ENCODE measurements around the gene HNF4A.
A peak's percentile ranks its signal among the peaks of the same experiment; 100 is the strongest.
"Not testable (repeated sequence)": the region's sequence is repeated elsewhere in the genome, so short reads cannot be mapped to it uniquely, and the experiment has no call there.

Gene HNF4A

DNA sequence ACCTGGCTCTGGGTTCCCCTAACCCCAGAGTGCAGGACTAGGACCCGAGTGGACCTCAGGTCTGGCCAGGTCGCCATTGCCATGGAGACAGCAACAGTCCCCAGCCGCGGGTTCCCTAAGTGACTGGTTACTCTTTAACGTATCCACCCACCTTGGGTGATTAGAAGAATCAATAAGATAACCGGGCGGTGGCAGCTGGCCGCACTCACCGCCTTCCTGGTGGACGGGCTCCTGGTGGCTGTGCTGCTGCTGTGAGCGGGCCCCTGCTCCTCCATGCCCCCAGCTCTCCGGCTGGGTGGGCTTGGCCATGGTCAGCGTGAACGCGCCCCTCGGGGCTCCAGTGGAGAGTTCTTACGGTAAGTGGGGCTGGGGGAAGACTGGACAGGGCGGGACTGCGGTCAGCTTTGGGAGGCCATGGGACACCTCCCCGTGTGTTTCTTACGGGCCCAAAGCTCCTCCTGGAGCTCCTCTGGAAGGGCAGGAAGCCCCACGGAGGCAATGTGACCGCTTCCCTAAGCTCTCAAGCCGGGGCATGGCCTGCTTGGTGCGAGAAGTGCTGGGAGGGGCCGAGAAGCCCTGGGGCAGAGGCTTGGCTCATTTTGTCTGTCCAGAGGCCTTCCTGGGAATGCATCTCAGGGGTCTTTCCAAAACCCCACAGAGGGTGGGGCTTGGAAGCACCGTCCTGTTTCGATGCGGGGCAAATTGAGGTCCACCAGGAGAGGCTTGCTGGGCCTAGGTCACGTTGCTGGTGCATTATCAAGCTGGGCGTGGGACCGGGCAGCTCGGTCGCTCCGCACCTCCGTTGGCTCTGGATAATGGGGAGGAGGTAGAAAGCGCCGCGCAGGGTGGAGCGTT lies at the start of gene HNF4A:
HNF4A (plus strand) TSS at position 202 of the 855 bp plus-strand sequence; CDS start at position 308, 106 bp downstream.
- DNase-seq (ENCODE audit: low spot score): no peak

DNA sequence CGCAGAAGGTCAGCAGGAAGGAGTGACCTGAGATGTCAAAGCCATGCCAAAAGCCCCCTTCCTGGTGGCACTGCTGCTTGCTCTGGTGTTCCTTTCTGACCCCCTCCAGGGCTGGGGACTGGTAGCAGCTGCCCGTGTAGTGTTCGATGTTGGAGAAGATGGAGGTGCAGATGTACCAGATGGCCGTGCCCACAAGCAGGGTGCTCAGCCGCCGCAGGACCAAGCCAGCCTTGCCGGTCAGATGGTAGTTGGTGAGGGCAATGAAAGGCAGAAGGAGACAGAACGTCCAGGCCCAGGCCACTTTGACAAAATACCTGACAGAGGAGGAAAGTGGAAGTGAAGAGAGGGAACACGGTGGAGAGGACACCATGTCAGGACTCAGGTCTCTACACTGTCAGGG lies 48.6 kb upstream of the HNF4A start:
- DNase-seq (ENCODE audit: low spot score): no peak

DNA sequence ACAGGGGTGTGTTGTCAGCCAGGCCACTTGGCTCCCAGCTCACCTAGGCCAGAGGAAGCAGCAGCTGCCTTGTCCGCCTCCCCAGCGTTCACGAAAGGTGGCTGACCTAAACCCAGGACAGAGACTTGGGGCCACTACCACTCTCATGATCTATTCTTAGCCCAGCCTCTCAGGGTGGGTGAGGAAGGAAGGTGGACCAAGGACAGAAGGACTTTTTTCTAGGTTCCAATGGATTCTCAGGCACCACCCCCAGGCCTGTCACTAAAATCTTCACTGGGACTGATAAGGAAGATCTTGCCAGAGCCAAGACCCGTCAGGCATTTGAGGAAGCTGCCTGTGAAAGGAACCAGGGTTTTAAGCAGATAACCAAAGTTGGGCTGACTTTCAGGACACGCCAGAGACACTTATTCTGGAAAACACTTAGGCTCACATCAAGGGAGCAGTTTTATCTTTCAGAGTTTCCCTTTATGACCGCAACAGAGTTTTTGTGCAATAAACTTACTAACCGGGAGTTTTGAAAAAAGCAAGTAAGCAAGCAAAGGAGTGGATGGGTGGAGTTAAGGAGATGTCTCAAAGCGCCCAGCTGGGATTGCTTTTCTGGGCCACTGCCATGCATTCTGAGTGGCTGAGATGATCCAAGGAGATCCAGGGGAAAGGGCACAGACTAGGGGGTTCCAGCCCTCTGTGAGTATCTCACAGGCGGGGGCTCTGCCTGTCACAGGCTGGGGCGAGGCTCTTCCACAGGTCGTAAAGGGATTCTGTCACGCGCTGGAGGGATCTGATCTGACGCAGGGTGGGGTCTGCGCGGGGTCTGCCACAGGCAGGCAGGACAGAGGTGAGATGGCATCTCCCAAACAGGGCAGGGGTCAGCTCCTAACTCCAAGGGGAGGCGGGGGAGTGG lies 45.5 kb upstream of the HNF4A start:
- no peak for DNase-seq (ENCODE audit: low spot score)

DNA sequence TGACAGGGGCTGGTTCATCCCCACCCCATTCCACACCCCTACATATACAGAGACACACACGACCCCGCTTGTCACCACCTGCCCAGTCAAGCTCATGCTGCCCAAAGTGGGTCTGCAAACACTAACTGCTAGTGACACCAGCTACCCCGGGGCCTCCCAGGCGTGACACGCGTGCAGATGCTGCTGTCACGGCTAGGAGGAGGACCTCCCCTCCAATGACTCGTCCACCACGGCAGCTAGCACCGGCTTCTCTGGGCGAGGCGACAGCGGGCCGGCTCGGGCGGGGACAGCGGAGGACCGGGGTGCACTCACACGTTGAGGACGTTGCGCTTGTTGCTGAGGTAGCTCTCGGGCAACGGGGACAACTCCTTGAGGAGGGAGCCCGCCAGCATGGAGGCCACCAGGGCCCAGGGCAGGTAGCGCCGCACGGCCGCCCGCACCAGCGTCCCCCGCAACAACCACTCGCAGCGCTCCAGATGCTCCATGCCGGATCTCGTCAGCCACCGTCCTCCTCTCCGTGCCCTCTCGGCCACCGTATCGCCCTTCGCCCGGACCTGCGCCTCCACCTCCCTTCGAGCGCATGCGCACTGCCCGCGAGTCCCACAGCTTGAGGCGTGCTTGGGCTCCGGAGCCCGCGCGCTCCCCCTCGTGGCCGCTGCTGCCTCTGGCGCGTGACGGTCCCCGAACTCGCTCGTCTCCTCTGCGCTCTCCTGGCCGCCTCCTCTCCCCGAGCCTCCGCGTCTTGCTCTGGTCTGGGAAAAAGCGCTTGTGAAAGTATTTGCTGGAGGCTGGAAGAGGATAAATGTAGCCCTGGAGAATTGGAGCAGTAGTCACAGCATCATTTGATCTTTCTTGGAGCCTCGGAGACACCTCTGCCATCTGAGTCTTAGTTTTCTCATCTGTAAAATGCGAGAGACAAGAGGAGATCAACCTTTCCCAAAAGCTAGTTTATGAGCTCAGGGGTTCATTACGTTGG lies 44.5 kb upstream of the HNF4A start, which contains the start of gene FITM2:
FITM2 (minus strand) TSS at position 539 of the 976 bp plus-strand sequence; CDS start at position 485, 54 bp downstream.
- peak; percentile 97 for DNase-seq (ENCODE audit: low spot score)

DNA sequence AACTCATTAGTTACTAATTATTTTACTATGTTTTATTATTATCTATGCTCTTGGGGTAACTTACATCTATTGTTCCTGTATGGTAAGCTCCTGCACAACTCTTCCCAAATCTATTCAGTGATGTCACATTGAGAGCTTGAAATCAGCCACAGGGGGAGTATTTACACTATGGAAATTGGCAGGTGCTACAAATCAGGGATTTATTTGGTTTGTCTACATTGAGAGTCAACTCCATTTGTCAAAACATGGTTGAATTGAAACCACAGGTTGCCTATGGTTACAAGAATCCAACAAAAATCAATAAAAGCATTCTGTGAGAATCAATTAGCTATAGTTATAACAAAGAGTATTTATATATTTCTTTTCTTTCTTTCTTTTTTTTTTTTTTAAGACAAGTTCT lies 40.6 kb upstream of the HNF4A start:
- DNase-seq (ENCODE audit: low spot score): no peak

DNA sequence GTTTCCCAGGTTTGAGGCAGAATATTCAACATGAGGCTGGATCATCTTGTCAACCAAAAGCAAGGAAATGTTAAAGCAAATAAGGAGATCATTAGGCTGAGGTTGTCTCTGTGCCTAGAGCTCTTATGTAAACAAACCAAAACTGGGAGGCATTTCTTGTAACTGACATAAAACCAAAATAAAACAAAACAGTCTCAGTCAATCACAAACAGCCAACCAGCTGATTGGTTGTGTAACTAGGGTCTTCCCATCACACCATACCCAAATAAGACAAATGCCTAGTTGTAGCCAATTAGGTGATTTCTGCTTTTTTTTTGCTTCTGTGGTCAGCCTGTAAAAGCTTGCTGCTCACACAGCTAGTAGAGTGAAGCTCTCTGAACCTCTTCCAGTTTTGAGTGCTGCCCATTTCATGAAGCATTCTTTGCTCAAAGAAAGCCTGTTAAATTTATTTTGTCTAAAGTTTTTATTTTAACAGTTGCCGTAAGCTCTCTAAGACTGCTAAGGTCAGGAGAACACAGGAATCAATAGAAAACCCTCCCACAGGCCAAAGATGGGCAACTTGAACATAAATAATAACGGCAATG lies 35.6 kb upstream of the HNF4A start:
- no peak for DNase-seq (ENCODE audit: low spot score)

DNA sequence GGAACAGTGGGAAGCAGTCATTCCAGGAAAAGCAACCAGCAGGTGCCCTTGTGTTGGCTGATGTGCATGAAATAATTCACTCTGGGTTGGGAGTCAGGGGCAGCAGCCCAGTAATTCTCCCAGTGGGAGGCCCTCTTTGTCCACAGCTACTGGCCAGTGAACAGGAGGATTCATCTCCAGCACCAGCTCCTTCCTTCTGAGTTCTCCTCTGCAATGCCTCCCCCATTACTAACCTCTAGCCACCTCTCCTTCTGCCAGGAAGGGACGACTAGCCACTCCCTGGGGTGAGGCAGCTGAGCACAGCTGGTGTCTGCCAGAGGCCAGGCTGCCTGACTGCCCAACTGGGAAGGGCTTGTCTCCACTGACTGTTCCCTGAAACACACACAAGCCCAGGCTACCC lies 31.2 kb upstream of the HNF4A start:
- no peak for DNase-seq (ENCODE audit: low spot score)

DNA sequence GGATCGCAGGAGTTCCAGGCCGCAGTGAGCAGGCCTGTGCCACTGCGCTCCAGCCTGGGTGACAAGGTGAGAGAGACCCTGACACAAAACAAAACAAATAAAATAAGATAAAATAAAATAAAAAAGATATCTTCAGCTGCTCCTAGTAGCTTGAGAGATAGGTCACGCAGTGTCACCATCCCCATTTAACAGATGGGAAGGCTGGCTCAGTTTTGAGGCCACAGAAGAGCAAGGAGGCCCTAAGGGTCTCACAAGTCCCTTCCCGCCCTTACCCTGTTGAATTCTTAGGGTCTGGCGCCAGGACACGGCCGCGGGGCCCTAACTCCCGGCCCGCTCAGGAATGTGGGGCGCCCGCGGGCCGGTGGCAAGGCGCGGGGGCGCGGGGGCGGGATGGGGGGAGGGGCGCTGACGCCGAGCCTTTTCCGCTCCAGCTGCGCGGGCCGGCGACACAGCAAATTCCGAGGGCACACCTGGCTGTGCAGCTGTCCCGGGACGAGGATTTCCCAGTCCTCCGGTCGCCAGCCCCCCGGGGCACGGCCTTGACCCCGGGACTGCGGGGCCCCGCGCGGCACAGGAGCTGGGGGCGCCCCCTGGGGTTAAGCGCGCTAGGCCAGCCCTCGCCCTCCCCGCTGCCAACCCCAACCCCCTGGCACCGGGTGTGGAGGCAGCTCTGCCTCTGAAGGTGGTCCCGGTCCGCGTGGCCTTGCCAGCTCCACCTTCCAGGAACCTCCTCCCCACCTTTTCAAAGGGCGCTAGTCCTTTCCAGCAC lies 28.9 kb upstream of the HNF4A start:
- DNase-seq (ENCODE audit: low spot score): no peak

DNA sequence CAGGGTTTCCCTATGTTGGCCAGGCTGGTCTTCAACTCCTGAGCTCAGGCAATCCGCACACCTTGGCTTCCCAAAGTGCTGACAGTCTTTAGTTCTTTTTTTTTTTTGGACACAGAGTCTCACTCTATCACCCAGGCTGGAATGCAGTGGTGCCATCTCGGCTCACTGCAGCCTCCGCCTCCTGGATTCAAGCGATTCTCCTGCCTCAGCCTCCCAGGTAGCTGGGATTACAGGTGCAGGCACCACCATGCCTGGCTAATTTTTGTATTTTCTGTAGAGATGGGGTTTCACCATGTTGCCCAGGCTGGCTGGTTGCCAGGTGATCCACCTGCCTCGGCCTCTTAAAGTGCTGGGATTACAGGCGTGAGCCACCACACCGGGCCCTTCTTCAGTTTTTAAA lies 27.8 kb upstream of the HNF4A start:
- not testable (repeated sequence) for DNase-seq (ENCODE audit: low spot score)

DNA sequence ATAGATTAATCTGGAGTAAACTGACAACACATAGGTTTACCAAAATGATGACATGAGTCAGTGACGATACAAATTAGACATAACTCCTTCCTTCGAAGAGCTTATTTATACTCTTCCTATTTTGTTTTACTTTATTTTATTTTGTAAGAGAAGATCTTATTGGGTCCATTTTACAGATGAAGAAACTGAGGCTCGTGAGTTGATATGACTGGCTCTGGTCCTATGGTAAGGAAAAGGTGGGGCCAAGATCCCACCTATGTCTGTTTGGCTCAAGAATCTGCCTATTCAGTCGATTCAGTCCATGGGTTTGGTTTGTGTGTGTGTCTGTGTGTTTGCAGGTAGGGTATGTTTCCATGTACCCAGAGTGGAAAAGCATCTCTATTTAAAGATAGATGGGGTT lies 27.1 kb upstream of the HNF4A start:
- no peak for DNase-seq (ENCODE audit: low spot score)

DNA sequence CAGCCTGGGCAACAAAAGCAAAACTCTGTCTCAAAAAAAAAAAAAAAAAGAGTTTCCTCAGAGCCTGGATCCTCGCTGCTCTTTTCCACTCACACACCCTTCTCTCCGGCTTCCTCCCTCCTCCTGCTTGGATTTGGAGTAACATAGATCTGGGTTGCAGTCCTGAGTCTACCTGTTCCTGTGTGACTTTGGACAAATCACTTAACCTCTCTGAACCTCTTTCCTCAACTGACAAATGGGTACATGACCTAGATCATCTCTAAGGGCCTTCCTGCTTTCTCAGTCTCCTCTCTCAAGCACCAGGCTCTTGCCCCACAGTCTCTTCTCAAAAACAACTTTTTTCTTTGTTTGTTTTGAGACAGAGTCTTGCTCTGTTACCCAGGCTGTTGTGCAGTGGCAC lies 24.3 kb upstream of the HNF4A start:
- no peak for DNase-seq (ENCODE audit: low spot score)

DNA sequence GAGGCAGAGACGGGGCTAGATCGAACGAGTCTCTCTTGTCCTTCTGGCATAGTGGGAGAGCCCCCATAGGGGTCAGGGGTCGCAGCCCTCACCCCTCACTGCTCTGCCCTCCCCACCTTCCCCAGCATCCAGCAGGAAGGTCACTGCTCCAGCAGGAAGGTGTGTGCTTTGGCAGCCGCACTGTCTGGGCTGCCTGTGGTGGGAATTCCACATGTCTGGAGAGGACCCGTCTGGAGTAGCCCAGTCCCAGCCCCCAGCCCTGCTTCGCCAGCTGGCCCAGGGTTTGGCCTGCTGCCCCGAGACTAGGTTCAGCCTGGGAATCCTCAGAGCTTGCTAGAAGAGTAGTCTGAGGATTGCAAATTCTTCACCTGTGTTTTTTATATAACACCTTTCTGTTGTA lies 21.2 kb upstream of the HNF4A start:
- DNase-seq (ENCODE audit: low spot score): no peak

DNA sequence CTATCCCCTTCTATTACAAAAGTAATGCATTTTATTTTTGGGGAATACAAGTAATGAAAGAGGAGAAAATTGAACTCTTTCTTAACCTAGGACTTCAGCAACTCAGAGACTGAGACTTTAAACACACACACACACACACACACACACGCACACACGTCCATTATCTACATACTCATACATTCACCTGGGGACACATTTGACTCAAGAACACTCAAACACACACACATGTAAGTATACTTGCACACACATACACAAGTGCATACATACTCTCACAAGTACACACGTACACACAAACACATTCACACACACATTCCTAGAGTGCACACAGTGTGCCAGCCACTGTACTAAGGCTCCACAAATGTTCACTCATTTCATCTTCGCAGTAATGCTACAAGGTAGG lies 20.8 kb upstream of the HNF4A start:
- no peak for DNase-seq (ENCODE audit: low spot score)

DNA sequence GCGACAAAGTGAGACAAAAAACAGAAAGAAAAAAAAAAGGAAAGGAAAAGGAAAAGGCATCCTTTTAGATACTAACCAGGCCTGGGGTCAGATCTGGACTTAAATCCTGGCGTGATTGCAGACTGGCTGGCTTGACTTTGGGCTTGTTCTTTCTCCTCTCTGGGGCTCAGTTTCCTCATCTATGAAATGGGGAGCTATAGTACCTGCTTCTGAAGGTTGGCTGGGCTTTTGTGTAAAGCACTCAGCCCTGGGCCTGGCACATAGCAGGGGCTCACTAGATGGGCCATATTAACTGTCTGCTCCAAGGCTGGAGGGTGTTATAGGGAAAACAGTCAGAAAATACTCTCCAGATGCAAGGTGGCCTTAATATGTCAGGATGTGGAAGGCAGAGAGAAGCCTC lies 19.8 kb upstream of the HNF4A start:
- no peak for DNase-seq (ENCODE audit: low spot score)

DNA sequence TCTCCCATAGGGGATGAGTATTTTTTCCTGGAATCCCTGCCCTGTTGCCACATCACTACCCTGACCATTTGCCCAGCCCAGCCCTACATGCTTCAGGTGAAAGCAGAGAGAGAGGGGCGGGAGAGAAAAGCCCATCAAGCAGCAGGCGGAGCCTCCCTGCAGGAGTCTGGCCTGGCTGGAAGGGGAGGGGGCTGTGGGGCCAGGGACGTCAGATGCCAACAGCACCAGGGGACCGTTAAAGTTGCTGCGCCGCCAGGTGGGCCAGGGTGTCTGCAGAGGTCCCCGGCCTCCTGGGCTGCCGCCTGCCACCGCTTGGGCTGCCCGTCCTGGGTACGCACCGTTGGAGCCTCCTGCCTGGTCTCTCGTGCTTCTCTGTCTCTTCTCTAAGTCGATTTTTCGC lies 19.4 kb upstream of the HNF4A start:
- DNase-seq (ENCODE audit: low spot score): no peak

DNA sequence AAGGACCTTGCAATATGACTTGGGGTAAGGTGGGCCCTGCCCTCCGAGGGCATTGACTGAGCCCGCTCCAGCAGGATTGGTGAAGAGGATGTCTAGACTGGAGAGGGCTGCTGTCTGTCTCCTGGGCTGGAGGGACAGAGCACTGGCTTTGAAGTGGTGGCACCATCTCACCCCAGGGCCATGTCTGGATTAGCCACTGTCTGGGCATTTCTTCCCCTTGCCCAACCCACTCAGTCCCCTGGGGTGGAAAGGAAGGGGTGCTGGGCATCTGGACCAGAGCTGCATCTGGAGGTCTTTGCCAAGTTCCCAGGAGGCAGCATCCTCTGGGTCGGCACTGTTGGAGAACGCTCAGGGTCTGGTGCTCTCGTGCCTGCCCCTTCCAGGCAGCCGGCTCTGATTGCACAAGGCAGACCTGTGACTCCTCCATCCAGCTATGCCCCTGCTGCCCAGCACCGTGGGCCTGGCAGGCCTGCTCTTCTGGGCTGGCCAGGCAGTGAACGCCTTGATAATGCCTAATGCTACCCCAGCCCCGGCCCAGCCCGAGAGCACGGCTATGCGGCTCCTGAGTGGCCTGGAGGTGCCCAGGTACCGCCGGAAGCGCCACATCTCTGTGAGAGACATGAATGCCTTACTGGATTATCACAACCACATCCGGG lies 18.6 kb upstream of the HNF4A start, which contains the start of gene R3HDML:
R3HDML (plus strand) TSS at position 319 of the 656 bp plus-strand sequence; CDS start at position 434, 115 bp downstream.
- no peak for DNase-seq (ENCODE audit: low spot score)

DNA sequence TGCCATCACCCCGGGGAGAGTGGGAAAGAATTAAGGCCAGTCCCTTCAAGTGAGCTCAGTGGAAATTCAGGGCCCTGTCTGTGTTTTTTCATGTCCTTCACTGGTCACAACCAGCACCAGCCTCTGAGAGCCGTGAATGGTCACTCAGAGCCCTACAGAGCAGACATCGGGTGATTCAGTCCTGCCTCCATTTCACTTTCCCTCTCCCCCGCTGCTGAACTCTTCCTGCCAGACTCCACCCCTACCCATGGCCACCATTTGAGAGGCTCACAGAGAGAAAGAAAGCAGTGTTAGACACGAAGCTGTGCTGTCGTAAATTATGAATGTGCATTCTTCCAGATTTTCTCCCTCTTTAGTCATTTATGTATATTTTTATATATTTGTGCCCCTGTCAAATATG lies 13.3 kb upstream of the HNF4A start:
- DNase-seq (ENCODE audit: low spot score): no peak

DNA sequence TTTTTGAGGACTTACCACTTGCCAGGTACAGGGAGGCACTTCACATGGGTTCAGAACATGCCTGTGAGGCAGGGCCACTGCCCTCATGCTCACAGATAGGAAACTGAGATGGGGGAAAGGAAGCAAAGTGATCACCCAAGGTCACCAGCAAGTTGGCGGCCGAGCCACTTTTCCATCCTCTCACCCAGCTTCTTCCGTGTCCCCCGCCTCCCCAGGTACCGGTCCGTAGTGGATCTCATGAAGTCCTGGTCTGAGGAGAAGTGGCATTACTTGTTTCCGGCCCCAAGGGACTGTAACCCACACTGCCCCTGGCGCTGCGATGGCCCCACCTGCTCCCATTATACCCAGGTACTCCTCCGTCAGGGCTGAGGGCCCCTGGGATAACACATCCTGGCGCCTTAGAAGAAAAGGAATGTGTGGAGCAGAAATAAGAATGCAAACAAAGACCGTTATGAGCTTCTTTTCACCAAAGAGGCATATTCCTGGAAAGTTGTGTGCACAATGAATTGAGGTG lies 12.3 kb upstream of the HNF4A start:
- no peak for DNase-seq (ENCODE audit: low spot score)

DNA sequence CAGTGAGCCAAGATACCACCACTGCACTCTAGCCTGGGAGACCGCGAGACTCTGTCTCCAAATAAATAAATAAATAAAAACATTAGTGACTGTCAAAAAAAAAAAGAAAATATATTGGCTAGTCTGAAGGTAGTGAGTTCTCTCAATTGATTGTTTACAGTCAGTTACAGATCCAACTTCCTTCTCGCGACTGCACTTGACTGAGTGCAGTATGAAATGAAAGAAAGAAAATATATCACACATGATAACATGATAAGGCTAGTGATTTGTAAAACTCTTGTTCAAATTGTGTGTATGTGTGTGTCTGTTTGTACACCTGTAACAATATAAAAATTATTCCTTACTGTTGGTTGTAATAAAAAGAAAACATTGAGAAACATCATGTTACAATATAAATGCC lies 10.8 kb upstream of the HNF4A start:
- no peak for DNase-seq (ENCODE audit: low spot score)

DNA sequence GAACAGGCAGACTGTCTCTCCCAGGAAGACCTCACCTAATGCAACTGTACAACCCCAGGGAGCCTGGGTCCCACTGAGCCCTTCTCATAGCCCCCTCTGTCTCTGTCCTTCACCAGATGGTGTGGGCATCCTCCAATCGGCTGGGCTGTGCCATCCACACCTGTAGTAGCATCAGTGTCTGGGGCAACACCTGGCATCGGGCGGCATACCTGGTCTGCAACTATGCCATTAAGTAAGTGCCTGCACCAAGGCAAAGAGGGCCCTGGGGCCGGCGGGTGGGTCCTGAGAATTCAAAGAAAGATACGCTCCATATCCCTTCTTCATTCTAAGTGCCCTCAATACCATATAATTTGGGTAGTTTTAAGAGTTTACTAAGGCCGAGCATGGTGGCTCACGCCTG lies 10.4 kb upstream of the HNF4A start:
- no peak for DNase-seq (ENCODE audit: low spot score)
